Measurements from ENCODE around the gene RANBP1.

DNA sequence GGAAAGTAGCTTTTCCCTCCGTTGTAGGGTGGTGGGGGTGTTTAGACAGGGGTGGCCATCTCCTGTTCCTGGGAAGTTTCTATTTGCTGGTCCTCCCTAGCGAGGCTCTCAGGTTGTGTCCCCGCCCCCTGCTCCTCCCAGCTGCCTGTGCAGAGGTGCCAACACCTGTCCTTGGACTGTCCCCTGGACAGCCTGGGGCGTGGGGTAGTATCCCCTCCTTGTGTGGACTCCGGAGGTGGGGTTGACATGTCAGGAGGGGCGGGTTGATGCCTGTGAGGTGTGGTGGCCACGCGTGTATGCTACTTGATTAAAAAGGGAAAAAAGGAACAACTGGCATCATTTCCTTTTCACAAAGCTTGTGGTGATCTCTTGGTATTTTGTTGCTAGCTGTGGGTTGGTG lies 14.3 kb upstream of the RANBP1 start:
- TF ChIP-seq, protein P1, sequence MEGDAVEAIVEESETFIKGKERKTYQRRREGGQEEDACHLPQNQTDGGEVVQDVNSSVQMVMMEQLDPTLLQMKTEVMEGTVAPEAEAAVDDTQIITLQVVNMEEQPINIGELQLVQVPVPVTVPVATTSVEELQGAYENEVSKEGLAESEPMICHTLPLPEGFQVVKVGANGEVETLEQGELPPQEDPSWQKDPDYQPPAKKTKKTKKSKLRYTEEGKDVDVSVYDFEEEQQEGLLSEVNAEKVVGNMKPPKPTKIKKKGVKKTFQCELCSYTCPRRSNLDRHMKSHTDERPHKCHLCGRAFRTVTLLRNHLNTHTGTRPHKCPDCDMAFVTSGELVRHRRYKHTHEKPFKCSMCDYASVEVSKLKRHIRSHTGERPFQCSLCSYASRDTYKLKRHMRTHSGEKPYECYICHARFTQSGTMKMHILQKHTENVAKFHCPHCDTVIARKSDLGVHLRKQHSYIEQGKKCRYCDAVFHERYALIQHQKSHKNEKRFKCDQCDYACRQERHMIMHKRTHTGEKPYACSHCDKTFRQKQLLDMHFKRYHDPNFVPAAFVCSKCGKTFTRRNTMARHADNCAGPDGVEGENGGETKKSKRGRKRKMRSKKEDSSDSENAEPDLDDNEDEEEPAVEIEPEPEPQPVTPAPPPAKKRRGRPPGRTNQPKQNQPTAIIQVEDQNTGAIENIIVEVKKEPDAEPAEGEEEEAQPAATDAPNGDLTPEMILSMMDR (IDR thresholded peaks at IDR 0.05) = no peak
- TF ChIP-seq POLR2A (IDR thresholded peaks at IDR 0.05) = no peak

Data from vagina (tissue), 2 donors.